Testis (tissue), 2 donors: Measurements from ENCODE around the gene NAPSA.

Experiments
- POLR2A ChIP-seq: fragments of 450-650 bp; IDR thresholded peaks from one replicate; pipeline ENCODE4 v1.6.1; 2017; ENCODE audit warnings: antibody characterized with exemption, mild to moderate bottlenecking, moderate library complexity
- TF ChIP-seq, protein P1 (sequence below), 3 experiments: fragments of 450-650 bp in 2 of 3; fragments of 200-600 bp in 1 of 3; sonication (generic) in 1 of 3; IDR thresholded peaks; one replicate each; pipeline ENCODE4 v1.5.1; 2016 to 2019; ENCODE audit warnings: antibody characterized with exemption in 3 of 3, mild to moderate bottlenecking in 2 of 3, moderate library complexity in 1 of 3

DNA sequence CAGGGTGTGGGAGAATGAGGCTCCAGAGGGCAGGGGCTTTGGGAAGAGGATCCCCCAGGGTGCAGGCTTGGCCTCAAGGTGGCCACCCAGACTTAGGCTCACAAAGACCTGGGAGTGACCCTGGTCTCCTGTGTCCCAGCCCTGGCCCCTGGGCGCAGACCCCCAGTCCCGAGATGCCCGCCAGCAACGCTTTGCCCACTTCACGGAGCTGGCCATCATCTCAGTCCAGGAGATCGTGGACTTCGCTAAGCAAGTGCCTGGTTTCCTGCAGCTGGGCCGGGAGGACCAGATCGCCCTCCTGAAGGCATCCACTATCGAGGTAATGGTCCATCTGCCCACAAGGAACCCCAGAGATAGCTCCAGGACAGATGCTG is 13.4 kb upstream of the NAPSA start:
- TF ChIP-seq, protein P1, sequence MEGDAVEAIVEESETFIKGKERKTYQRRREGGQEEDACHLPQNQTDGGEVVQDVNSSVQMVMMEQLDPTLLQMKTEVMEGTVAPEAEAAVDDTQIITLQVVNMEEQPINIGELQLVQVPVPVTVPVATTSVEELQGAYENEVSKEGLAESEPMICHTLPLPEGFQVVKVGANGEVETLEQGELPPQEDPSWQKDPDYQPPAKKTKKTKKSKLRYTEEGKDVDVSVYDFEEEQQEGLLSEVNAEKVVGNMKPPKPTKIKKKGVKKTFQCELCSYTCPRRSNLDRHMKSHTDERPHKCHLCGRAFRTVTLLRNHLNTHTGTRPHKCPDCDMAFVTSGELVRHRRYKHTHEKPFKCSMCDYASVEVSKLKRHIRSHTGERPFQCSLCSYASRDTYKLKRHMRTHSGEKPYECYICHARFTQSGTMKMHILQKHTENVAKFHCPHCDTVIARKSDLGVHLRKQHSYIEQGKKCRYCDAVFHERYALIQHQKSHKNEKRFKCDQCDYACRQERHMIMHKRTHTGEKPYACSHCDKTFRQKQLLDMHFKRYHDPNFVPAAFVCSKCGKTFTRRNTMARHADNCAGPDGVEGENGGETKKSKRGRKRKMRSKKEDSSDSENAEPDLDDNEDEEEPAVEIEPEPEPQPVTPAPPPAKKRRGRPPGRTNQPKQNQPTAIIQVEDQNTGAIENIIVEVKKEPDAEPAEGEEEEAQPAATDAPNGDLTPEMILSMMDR (IDR thresholded peaks at IDR 0.05): no peak
- TF ChIP-seq POLR2A: no peak
